Hepatocyte (in vitro differentiated cells): Measurements from ENCODE around the gene LIPH. TPM values are rescaled to one million over a fixed set of nuclear protein-coding genes. Genes with fewer than 3 reads are reported as not detected.

ENCODE experiments used
- DNase-seq: peaks from one replicate; pipeline ENCODE4 v3.0.0-alpha.2; 2016; ENCODE audit warnings: low spot score
- H2AFZ ChIP-seq: fragments of 200-600 bp; sonication (generic); 2 replicates; pipeline ENCODE4 v1.6.0; 2016; ENCODE audit warnings: antibody characterized with exemption, mild to moderate bottlenecking
- H3K27ac ChIP-seq: fragments of 200-600 bp; sonication (generic); 2 replicates; pipeline ENCODE4 v1.5.1; 2016; ENCODE audit warnings: mild to moderate bottlenecking
- H3K27me3 ChIP-seq: fragments of 200-600 bp; sonication (generic); 2 replicates; pipeline ENCODE4 v1.6.1; 2016
- H3K36me3 ChIP-seq: fragments of 200-600 bp; sonication (generic); replicated peaks from 2 replicates; pipeline ENCODE4 v1.5.1; 2016; ENCODE audit warnings: low read depth; ENCODE audit not compliant: insufficient read depth
- H3K4me1 ChIP-seq: fragments of 200-600 bp; sonication (generic); 2 replicates; pipeline ENCODE4 v1.5.1; 2016; ENCODE audit warnings: mild to moderate bottlenecking, moderate library complexity; ENCODE audit not compliant: insufficient read depth
- H3K4me2 ChIP-seq: fragments of 200-600 bp; sonication (generic); 2 replicates; pipeline ENCODE4 v1.6.0; 2016
- H3K4me3 ChIP-seq: fragments of 200-600 bp; sonication (generic); 2 replicates; pipeline ENCODE4 v1.5.1; 2016; ENCODE audit warnings: mild to moderate bottlenecking
- H3K79me2 ChIP-seq: fragments of 200-600 bp; sonication (generic); 2 replicates; pipeline ENCODE4 v1.6.0; 2017; ENCODE audit warnings: mild to moderate bottlenecking
- H3K9me2 ChIP-seq: fragments of 200-600 bp; sonication (generic); replicated peaks from 2 replicates; pipeline ENCODE4 v1.6.0; 2017; ENCODE audit warnings: mild to moderate bottlenecking; ENCODE audit not compliant: insufficient read depth
- H3K9me3 ChIP-seq: fragments of 200-600 bp; sonication (generic); 2 replicates; pipeline ENCODE4 v1.5.1; 2016; ENCODE audit warnings: low read depth, mild to moderate bottlenecking
- H4K20me1 ChIP-seq: fragments of 200-600 bp; sonication (generic); 2 replicates; pipeline ENCODE4 v1.6.0; 2016; ENCODE audit warnings: mild to moderate bottlenecking; ENCODE audit not compliant: insufficient read depth, poor library complexity, severe bottlenecking
- EZH2 ChIP-seq: fragments of 200-600 bp; sonication (generic); IDR thresholded peaks from 2 replicates; pipeline ENCODE4 v1.6.1; 2016; ENCODE audit warnings: antibody characterized with exemption, mild to moderate bottlenecking, borderline replicate concordance
- EZH2phosphoT487 ChIP-seq: fragments of 200-600 bp; sonication (generic); IDR thresholded peaks from one replicate; pipeline ENCODE4 v1.6.1; 2018; ENCODE audit warnings: antibody characterized with exemption, mild to moderate bottlenecking, low read depth, moderate library complexity; ENCODE audit not compliant: unreplicated experiment, severe bottlenecking
- WGBS: methylation state at CpG from one replicate; pipeline ENCODE4 v1.1.6; 2016; ENCODE audit warnings: low lambda C conversion rate; ENCODE audit errors: missing lambda C conversion rate; 5-methylcytosine and 5-hydroxymethylcytosine counted together
- polyA plus RNA-seq: library from polyadenylated mRNA; unstranded; fragments of >200 nt; fragmentation: Nextera tagmentation; extraction: Ambion mirVana; gene quantifications from 2 replicates; pipeline ENCODE4 v1.2.1, GENCODE V29; 2016
- total RNA-seq: library from RNA; depleted of rRNA; stranded (reverse); fragments of >200 nt; gene quantifications from 2 replicates; pipeline ENCODE4 v1.2.3, GENCODE V29; 2014
- TF ChIP-seq, protein P1 (sequence below): fragments of 200-600 bp; sonication (generic); IDR thresholded peaks from 2 replicates; pipeline ENCODE4 v1.5.1; 2016; ENCODE audit warnings: antibody characterized with exemption, mild to moderate bottlenecking; ENCODE audit not compliant: poor library complexity

LIPH gene
- total and polyA plus RNA-seq, 2 experiments from 2014 or later, result 4.9 to 10.7 TPM

- WGBS, result 92% methylated on average over 4 of the region's 4 CpGs
- H2AFZ ChIP-seq, result no peak overlapping the region
- peaks cover 14% of the 10 kb centered on the region for H3K79me2 ChIP-seq
- no peak overlapping the region for H3K4me2 ChIP-seq
- TF ChIP-seq, protein P1, sequence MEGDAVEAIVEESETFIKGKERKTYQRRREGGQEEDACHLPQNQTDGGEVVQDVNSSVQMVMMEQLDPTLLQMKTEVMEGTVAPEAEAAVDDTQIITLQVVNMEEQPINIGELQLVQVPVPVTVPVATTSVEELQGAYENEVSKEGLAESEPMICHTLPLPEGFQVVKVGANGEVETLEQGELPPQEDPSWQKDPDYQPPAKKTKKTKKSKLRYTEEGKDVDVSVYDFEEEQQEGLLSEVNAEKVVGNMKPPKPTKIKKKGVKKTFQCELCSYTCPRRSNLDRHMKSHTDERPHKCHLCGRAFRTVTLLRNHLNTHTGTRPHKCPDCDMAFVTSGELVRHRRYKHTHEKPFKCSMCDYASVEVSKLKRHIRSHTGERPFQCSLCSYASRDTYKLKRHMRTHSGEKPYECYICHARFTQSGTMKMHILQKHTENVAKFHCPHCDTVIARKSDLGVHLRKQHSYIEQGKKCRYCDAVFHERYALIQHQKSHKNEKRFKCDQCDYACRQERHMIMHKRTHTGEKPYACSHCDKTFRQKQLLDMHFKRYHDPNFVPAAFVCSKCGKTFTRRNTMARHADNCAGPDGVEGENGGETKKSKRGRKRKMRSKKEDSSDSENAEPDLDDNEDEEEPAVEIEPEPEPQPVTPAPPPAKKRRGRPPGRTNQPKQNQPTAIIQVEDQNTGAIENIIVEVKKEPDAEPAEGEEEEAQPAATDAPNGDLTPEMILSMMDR, result no peak
- TF ChIP-seq EZH2 (no peak), EZH2phosphoT487 (no peak)
- H4K20me1 ChIP-seq, result no peaks in the 10 kb centered on the region
- H3K36me3 ChIP-seq, result no peaks in the 10 kb centered on the region
- peak overlapping the region; percentile 65 for H3K27ac ChIP-seq
- H3K4me3 ChIP-seq, result no peak overlapping the region
- no peaks in the 10 kb centered on the region for H3K9me3 ChIP-seq
- H3K4me1 ChIP-seq, result peaks cover 12% of the 10 kb centered on the region
- H3K27me3 ChIP-seq, result no peaks in the 10 kb centered on the region
- no peak for DNase-seq
- H3K9me2 ChIP-seq, result no peaks in the 10 kb centered on the region
These were observed 62.1 kb downstream of the LIPH start for GRCh38 chr3:185490241-185490640.

- Histone ChIP-seq H3K36me3 (no peaks in the 10 kb centered on the region), H3K4me1 (peaks cover 12% of the 10 kb centered on the region), H3K4me2 (peak overlapping the region; percentile 37), H4K20me1 (no peaks in the 10 kb centered on the region), H3K27ac (peak overlapping the region; percentile 65), H3K27me3 (no peaks in the 10 kb centered on the region), H3K9me2 (no peaks in the 10 kb centered on the region), H2AFZ (no peak overlapping the region), H3K9me3 (no peaks in the 10 kb centered on the region), H3K4me3 (no peak overlapping the region), H3K79me2 (peaks cover 6% of the 10 kb centered on the region)
- TF ChIP-seq EZH2phosphoT487 (no peak), EZH2 (no peak)
- TF ChIP-seq, protein P1, result no peak
- peak; percentile 49 for DNase-seq
- 54% methylated on average over 3 of the region's 3 CpGs for WGBS
These were observed 62.9 kb downstream of the LIPH start for GRCh38 chr3:185489462-185489861.

DNA sequence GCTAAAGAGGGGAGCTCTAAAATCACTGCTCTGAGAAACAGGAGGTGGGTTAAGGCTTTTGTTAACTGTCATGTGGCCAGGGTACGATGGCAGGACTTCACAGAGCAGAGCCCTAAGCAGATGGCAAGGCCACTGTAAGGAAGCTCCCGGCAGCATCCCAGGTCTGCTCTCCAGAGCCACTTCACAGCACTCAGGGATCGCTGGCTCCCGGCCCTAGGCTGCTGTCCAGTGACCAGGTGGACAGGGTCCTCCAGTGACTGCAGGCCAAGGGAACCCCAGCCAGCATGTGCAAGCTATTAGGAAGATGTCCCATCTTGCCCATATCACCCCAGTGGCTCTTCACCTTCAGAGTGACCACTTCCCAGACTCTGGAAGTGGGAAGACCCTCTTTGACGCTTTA is 63.9 kb downstream of the LIPH start:
- Histone ChIP-seq H4K20me1 (no peaks in the 10 kb centered on the region), H3K27me3 (no peaks in the 10 kb centered on the region), H3K27ac (peak overlapping the region; percentile 65), H3K4me1 (peaks cover 12% of the 10 kb centered on the region), H3K4me2 (no peak overlapping the region), H2AFZ (no peak overlapping the region), H3K9me3 (no peaks in the 10 kb centered on the region), H3K9me2 (no peaks in the 10 kb centered on the region), H3K36me3 (no peaks in the 10 kb centered on the region), H3K4me3 (no peak overlapping the region), H3K79me2 (peaks cover 5% of the 10 kb centered on the region)
- 93% methylated on average over 5 of the region's 5 CpGs for WGBS
- TF ChIP-seq, protein P1, result no peak
- no peak for TF ChIP-seq EZH2
- no peak for TF ChIP-seq EZH2phosphoT487
- no peak for DNase-seq

GRCh38 chr3:185486394-185486793 is 66.0 kb downstream of the LIPH start:
- 96% methylated on average over 5 of the region's 5 CpGs for WGBS
- TF ChIP-seq, protein P1, result no peak
- TF ChIP-seq EZH2phosphoT487, result no peak

More at GRCh38 chr3:185486394-185486793, 66.0 kb downstream of the LIPH start:
- Histone ChIP-seq H3K4me2 (no peak overlapping the region), H3K4me3 (no peak overlapping the region), H3K9me2 (no peaks in the 10 kb centered on the region), H3K36me3 (no peaks in the 10 kb centered on the region), H3K27ac (no peak overlapping the region), H3K27me3 (no peaks in the 10 kb centered on the region), H3K4me1 (peaks cover 12% of the 10 kb centered on the region), H2AFZ (no peak overlapping the region), H3K79me2 (no peaks in the 10 kb centered on the region), H3K9me3 (no peaks in the 10 kb centered on the region), H4K20me1 (no peaks in the 10 kb centered on the region)
- no peak for DNase-seq
